ENCODE results near the gene CRISP2. TPM values are rescaled to one million over a fixed set of nuclear protein-coding genes. Genes with fewer than 3 reads are reported as not detected.

The CRISP2 gene
- total RNA-seq, 2 experiments from 2014 or later = not detected

DNA sequence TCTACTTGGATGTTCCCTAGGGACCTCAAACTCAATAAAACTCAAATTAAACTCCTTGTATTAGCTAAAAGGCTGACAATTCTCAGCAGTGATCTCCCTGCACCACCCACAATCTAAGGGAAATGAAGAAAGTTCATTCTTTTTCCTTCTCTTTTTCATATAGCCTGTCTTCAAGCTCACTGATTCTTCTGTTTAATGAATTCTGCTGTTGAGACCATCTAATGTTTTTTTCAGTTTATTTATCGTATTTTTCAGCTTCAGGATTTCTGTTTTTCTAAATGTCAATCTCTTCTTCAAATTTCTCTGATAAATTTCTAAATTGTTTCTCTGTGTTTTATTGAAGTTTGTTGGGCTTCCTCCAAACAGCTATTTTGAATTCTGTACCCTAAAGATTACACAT lies 19.8 kb downstream of the CRISP2 start:
- Histone ChIP-seq H3K36me3 (ENCODE audit: insufficient read depth, low read length) (no peaks in the 10 kb centered on the region), H3K4me2 (ENCODE audit: low read length) (no peak overlapping the region), H3K9me2 (ENCODE audit: insufficient read depth, low read length) (no peaks in the 10 kb centered on the region), H4K20me1 (ENCODE audit: insufficient read depth, low read length) (no peaks in the 10 kb centered on the region), H3K27ac (ENCODE audit: low read depth, low read length, poor library complexity, severe bottlenecking) (no peak overlapping the region), H3K4me1 (ENCODE audit: insufficient read depth, low read length, poor library complexity, severe bottlenecking) (no peaks in the 10 kb centered on the region), H2AFZ (ENCODE audit: low read length) (no peak overlapping the region), H3K9me3 (ENCODE audit: low read length) (no peaks in the 10 kb centered on the region), H3K79me2 (ENCODE audit: insufficient read depth, low read depth, low read length) (no peaks in the 10 kb centered on the region), H3K4me3 (ENCODE audit: low read depth, low read length, poor library complexity, severe bottlenecking) (no peak overlapping the region)
- ChIA-PET CTCF (ENCODE audit: unreplicated experiment) (no interaction called here), POLR2A (no interaction called here)
- intact Hi-C loops (cut with micrococcal nuclease; ENCODE audit: unreplicated experiment) = no loop called here
- TF ChIP-seq EZH2phosphoT487 (IDR thresholded peaks at IDR 0.05; ENCODE audit: borderline replicate concordance, low read depth, low read length) = no peak
- DNase-seq (ENCODE audit: low spot score) = no peak
- no TSS peak for BruUV-seq (replicated peaks)

- intact Hi-C loops (cut with micrococcal nuclease; ENCODE audit: unreplicated experiment) = no loop called here
Measured at GRCh38 chr6:49692534-49692933, 20.8 kb downstream of the CRISP2 start.

DNA sequence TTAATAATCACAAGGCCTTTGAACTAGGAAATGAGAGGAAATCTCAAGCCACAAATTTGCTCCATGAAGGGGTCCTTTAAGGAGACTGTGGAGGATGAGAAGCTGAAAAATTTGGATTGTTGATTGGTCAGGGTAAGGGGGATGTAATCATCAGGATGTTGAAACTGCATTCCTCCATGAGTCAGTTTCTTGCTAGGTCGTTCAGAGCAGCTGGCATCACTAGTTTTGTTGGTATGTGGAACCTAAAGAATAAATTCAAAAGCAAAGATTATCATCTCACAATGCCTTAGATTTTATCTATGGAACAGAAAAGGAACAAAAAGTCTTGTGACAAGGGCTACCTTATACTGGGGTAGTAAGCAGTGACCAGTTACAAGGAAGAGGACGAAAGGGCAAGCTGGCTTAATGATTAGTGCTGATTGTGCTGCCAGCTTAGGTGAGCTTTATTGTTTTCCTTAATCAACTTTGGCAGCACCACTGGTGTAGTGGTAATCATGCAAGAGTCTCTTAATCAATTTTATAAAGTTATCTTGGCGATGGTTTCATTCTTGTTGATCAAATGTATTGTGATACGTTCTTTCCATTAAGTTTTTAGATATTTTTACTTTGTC lies 36.6 kb downstream of the CRISP2 start:
- H3K4me2 ChIP-seq (ENCODE audit: low read length) = no peak overlapping the region

More at GRCh38 chr6:49692534-49692933, 20.8 kb downstream of the CRISP2 start:
- Histone ChIP-seq H3K27ac (ENCODE audit: low read depth, low read length, poor library complexity, severe bottlenecking) (no peak overlapping the region), H3K4me2 (ENCODE audit: low read length) (no peak overlapping the region), H3K4me3 (ENCODE audit: low read depth, low read length, poor library complexity, severe bottlenecking) (no peak overlapping the region), H3K9me3 (ENCODE audit: low read length) (no peaks in the 10 kb centered on the region), H4K20me1 (ENCODE audit: insufficient read depth, low read length) (no peaks in the 10 kb centered on the region), H2AFZ (ENCODE audit: low read length) (no peak overlapping the region), H3K79me2 (ENCODE audit: insufficient read depth, low read depth, low read length) (no peaks in the 10 kb centered on the region), H3K4me1 (ENCODE audit: insufficient read depth, low read length, poor library complexity, severe bottlenecking) (no peaks in the 10 kb centered on the region), H3K36me3 (ENCODE audit: insufficient read depth, low read length) (no peaks in the 10 kb centered on the region), H3K9me2 (ENCODE audit: insufficient read depth, low read length) (no peaks in the 10 kb centered on the region)
- BruUV-seq (replicated peaks) = no TSS peak
- TF ChIP-seq CTCF (conservative IDR thresholded peaks at IDR 0.05; ENCODE audit: low read length) (no peak), EZH2phosphoT487 (IDR thresholded peaks at IDR 0.05; ENCODE audit: borderline replicate concordance, low read depth, low read length) (no peak)
- CTCF ChIA-PET (ENCODE audit: unreplicated experiment) = no interaction called here
- DNase-seq (ENCODE audit: low spot score) = no peak
- POLR2A ChIA-PET = interaction anchor here (0.7 kb wide), 1 partner anchor 1005 kb away, joined by 3 read pairs; no protein-coding TSS in a partner anchor

More for the DNA sequence above, 36.6 kb downstream of the CRISP2 start:
- no peaks in the 10 kb centered on the region for H3K4me1 ChIP-seq (ENCODE audit: insufficient read depth, low read length, poor library complexity, severe bottlenecking)
- no peak overlapping the region for H3K27ac ChIP-seq (ENCODE audit: low read depth, low read length, poor library complexity, severe bottlenecking)
- H3K79me2 ChIP-seq (ENCODE audit: insufficient read depth, low read depth, low read length) = no peaks in the 10 kb centered on the region
- no peak overlapping the region for H3K4me3 ChIP-seq (ENCODE audit: low read depth, low read length, poor library complexity, severe bottlenecking)
- TF ChIP-seq CTCF (conservative IDR thresholded peaks at IDR 0.05; ENCODE audit: low read length) (no peak), EZH2phosphoT487 (IDR thresholded peaks at IDR 0.05; ENCODE audit: borderline replicate concordance, low read depth, low read length) (no peak)
- no peaks in the 10 kb centered on the region for H3K9me2 ChIP-seq (ENCODE audit: insufficient read depth, low read length)
- H4K20me1 ChIP-seq (ENCODE audit: insufficient read depth, low read length) = no peaks in the 10 kb centered on the region
- CTCF ChIA-PET (ENCODE audit: unreplicated experiment) = no interaction called here
- H3K9me3 ChIP-seq (ENCODE audit: low read length) = no peaks in the 10 kb centered on the region
- H3K36me3 ChIP-seq (ENCODE audit: insufficient read depth, low read length) = no peaks in the 10 kb centered on the region
- intact Hi-C loops (cut with micrococcal nuclease; ENCODE audit: unreplicated experiment) = no loop called here
- POLR2A ChIA-PET = no interaction called here
- BruUV-seq (replicated peaks) = no TSS peak
- H2AFZ ChIP-seq (ENCODE audit: low read length) = no peak overlapping the region
- DNase-seq (ENCODE audit: low spot score) = no peak
